T-helper 9 cell (primary cell): ENCODE results near the gene ZFYVE9.
"Not testable (repeated sequence)": the region's sequence is repeated elsewhere in the genome, so short reads cannot be mapped to it uniquely, and the experiment has no call there.

ENCODE experiments used
- DNase-seq: peaks from one replicate; pipeline ENCODE4 v3.0.0-alpha.2; 2020

ZFYVE9 gene

GRCh38 chr1:52152572-52152971 is 10.7 kb downstream of the ZFYVE9 start:
- no peak for DNase-seq

- DNase-seq, result no peak
Observed at GRCh38 chr1:52153010-52153409, 11.1 kb downstream of the ZFYVE9 start.

GRCh38 chr1:52153898-52154297 is 12.0 kb downstream of the ZFYVE9 start:
- DNase-seq, result no peak

GRCh38 chr1:52156460-52156859 is 14.6 kb downstream of the ZFYVE9 start:
- no peak for DNase-seq

- no peak for DNase-seq
Observed at GRCh38 chr1:52157582-52157981, 15.7 kb downstream of the ZFYVE9 start.

DNA sequence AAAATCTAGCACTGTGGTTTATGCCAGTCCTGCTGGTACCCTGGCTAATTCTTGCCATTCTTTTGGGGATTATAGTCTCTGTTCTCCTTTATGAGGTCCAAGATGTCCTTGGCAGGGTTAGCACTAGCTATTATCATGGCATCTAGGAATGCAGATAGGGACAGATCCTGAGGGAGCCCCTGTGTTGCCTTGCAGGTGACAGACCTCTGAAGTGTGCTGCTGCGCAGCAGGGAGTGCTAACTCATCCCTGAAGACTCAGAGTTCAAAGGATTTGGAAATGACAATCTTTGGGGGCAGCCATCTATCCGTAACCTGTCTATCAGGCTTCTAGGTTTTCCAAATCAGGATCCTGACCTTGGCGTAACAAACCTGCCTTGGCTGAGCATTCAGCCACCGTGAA is 16.3 kb downstream of the ZFYVE9 start:
- DNase-seq, result no peak

DNA sequence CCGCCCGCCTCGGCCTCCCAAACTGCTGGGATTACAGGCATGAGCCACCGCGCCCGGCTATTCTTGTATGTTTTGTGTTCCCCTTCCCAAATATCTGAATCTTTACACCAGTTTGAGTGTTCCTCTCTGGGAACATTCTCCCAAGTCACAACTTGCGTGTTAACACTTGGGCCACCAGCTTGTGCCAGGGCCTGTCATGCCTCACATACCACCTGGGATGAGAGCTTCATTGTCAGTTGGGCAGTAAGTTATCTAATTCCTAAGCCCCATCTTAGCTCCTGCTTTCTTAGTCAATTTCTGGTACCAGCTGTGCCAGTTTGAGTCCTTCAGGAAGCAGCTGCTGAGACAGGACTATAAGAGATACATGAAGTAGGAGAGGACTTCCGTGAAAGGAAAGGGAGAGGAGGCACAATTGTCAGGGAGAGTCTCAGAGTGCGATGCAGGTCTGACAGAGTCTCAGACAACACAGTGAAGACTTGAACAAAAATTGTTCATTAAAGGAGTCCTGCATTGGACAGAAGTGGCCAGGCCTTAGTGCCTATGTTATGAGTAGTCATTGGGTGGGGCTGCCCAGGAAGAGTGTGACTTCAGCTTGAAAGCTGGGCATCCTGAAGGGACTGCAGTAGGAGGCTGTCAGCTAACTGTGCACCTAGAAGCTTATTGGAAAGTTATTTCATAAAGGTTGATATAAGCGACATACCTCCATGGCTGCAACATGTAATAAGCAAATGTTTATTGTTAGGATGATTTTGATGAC is 17.3 kb downstream of the ZFYVE9 start:
- DNase-seq, result no peak

- DNase-seq, result no peak
Observed at GRCh38 chr1:52162947-52163346, 21.1 kb downstream of the ZFYVE9 start.

GRCh38 chr1:52164604-52165003 is 22.7 kb downstream of the ZFYVE9 start:
- no peak for DNase-seq

- no peak for DNase-seq
Observed at GRCh38 chr1:52166996-52167753, 25.3 kb downstream of the ZFYVE9 start.

DNA sequence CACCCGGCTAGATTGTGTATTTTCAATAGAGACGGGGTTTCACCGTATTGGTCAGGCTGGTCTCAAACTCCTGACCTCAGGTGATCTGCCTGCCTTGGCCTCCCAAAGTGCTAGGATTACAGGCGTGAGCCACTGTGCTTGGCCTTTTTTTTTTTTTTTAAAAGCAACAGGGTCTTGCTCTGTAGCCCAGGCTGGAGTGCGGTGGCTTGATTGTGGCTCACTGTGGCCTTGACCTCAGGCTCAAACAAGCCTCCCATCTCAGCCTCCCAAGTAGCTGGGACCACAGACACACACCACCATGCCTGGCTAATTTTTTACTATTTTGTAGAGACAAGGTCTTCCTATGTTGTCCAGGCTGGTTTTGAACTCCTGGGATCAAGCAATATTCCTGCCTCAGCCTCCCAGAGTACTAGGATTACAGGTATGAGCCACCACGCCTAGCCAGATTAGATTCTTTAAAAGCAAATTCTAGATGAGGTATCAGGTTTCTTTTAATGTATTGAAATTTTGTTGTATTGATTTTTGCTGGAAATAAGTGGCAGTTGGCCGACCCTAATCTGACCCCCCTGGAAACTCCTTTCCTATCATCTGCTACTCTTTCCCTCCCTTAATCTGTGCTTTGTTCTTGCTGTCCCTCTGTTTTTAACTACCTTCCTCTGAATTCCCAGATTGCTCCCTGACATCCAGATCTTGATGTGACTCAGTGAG is 26.6 kb downstream of the ZFYVE9 start:
- DNase-seq, result no peak

DNA sequence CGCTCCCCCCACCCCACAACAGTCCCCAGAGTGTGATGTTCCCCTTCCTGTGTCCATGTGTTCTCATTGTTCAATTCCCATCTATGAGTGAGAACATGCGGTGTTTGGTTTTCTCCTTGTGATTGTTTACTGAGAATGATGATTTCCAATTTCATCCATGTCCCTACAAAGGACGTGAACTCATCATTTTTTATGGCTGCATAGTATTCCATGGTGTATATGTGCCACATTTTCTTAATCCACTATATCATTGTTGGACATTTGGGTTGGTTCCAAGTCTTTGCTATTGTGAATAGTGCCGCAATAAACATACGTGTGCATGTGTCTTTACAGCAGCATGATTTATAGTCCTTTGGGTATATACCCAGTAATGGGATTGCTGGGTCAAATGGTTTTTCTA is 29.3 kb downstream of the ZFYVE9 start:
- not testable (repeated sequence) for DNase-seq

DNA sequence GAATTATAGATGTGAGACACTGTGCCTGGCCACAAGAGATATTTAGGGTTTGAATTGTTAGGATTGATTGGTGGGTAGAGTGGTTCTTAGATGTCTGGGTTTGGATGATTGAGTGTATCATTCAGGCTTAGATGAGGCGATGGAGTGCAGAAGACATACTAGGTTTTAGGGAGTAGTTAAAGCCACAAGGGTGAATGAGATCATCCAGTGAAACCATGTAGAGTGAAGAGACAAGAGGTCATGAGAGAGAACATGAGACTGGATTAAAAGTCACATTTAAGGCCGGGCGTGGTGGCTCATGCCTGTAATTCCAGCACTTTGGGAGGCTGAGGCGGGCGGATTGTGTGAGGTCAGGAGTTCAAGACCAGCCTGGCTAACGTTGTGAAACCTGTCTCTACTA is 37.2 kb downstream of the ZFYVE9 start:
- no peak for DNase-seq

DNA sequence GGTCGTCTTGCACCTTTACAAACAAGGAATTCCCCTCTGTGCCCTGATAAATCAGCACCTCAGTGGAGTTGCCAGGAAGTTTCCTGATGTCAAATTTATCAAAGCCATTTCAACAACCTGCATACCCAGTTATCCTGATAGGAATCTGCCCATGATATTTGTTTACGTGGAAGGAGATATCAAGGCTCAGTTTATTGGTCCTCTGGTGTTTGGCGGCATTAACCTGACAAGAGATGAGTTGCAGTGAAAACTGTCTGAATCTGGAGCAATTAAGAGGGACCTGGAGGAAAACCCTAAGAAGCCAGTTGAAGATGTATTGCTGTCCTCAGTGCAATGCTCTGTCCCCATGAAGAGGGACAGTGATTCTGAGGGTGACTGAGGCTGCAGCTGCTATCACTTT is 38.3 kb downstream of the ZFYVE9 start:
- DNase-seq, result no peak

- DNase-seq, result not testable (repeated sequence)
Observed at GRCh38 chr1:52181759-52182158, 39.9 kb downstream of the ZFYVE9 start.

- not testable (repeated sequence) for DNase-seq
Observed at GRCh38 chr1:52182328-52182727, 40.4 kb downstream of the ZFYVE9 start.

- no peak for DNase-seq
Observed at GRCh38 chr1:52182874-52183400, 41.0 kb downstream of the ZFYVE9 start.

GRCh38 chr1:52186449-52186848 is 44.6 kb downstream of the ZFYVE9 start:
- DNase-seq, result no peak

DNA sequence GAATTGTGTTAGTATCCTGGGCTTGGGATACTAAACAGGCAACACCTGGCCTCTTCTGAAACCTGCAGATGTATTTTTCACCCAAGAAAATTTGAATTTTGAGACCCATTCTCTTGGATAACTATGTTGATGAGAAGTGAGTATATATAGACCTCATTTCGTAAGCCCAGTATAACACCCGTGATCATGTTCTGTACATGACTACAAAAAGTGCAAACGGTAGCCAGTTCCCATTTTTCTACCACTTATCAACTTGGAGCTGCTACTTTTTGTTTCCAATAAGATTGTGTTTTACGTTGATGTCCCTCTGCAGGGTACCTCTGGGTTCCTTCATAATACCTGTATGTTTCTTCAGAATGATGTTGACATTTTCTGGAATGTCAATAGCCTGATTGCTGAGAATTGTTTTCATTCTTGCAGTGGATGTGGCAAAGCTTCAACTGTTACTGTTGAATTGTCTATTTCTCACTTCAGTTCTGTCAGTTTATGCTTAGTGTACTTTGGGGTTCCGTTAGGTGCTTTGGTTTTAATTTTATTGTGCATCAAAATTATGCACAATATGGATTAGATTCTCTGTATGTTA is 48.1 kb downstream of the ZFYVE9 start:
- no peak for DNase-seq

GRCh38 chr1:52190500-52191252 is 48.8 kb downstream of the ZFYVE9 start:
- DNase-seq, result no peak

- DNase-seq, result no peak
Observed at GRCh38 chr1:52191395-52191965, 49.6 kb downstream of the ZFYVE9 start.

DNA sequence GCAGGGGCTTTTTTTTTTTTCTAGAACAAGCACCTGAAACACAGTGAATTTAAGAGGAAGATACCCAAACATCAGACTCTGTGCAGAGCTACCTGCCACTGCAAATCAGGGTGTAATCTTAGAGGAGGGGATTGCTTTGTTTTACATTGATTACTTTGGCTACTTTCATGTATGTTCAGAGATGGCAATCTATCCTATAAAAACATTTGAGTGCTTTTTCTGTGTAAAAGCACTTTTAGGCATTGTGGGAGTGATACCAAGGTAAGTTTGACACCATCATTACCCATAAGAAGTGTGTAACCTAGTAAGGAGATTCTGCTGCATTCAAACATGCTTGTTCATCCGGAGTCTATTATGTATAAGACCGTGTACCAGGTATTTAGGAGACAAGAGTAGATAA is 50.1 kb downstream of the ZFYVE9 start:
- DNase-seq, result no peak
